ENCODE measurements around the gene HK1. TPM values are rescaled to one million over a fixed set of nuclear protein-coding genes. Genes with fewer than 3 reads are reported as not detected.

HK1 gene
- total RNA-seq, 4 donors from 2014 or later, result 12.5 to 47.0 (median 12.6) TPM

DNA sequence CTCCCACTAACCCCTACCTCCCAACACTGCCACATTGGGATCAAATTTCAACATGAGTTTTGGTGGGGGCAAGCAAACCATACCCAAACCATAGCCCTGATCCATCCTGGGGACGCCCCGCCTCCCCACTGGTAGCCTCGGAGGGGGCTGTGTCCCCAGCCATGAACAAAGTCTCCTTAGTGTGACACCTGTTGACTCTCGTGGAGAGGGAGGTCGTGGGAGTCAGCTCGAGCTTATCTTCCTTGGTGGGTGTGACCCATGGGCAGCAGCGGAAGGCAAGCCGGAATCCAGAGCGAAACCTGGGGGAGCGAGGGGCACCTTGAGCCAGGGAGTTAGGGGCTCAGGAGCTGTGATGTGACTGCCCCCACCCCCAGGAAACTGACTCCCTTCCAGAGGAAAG, 126.5 kb downstream of the HK1 start:
- no peak overlapping the region for H3K27ac ChIP-seq
- no peak for DNase-seq
- TF ChIP-seq CTCF (IDR thresholded peaks at IDR 0.05) (no peak), POLR2A (IDR thresholded peaks at IDR 0.05) (no peak)
- H3K4me3 ChIP-seq, result no peak overlapping the region
- H3K9me3 ChIP-seq, result no peaks in the 10 kb centered on the region
- H3K36me3 ChIP-seq, result peaks cover 0 to 15% (median 0%) of the 10 kb centered on the region in 3 donors
- H3K27me3 ChIP-seq, result no peaks in the 10 kb centered on the region
- H3K4me1 ChIP-seq, result peaks cover 0 to 22% (median 2%) of the 10 kb centered on the region in 4 donors

DNA sequence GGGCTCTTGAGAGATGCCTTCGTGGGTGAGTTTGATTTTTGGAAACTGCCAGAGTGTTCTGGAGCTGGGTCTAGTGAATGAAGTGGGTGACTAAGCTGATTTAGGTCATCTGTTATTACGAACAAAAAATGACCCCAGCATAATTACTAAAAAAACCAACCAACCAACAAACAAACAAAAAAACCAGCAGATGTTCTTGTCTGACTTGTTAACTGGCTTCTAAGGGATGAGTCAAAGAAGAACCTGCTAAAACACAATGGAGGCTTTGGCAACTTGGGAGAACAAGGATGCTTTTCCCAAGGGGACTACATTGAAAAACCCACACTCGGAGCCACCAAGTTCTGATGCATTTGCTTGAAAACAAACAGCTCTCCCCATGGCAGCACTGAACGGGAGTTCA, 126.9 kb downstream of the HK1 start:
- Histone ChIP-seq H3K4me3 (no peak overlapping the region), H3K27ac (no peak overlapping the region), H3K27me3 (no peaks in the 10 kb centered on the region), H3K4me1 (peaks cover 0 to 22% (median 2%) of the 10 kb centered on the region in 4 donors), H3K36me3 (peaks cover 0 to 15% (median 0%) of the 10 kb centered on the region in 3 donors), H3K9me3 (no peaks in the 10 kb centered on the region)
- no peak for DNase-seq
- no peak for TF ChIP-seq POLR2A (IDR thresholded peaks at IDR 0.05)
- TF ChIP-seq CTCF (IDR thresholded peaks at IDR 0.05), result no peak

GRCh38 chr10:69406302-69406811, 128.1 kb downstream of the HK1 start:
- DNase-seq, result no peak
- Histone ChIP-seq H3K4me3 (no peak overlapping the region), H3K9me3 (no peaks in the 10 kb centered on the region), H3K27ac (peak overlapping the region in 1 of 4 donors; percentile 49), H3K4me1 (peaks cover 0 to 22% (median 2%) of the 10 kb centered on the region in 4 donors), H3K27me3 (no peaks in the 10 kb centered on the region), H3K36me3 (peaks cover 0 to 5% (median 0%) of the 10 kb centered on the region in 3 donors)
- no peak for TF ChIP-seq POLR2A (IDR thresholded peaks at IDR 0.05)
- no peak for TF ChIP-seq CTCF (IDR thresholded peaks at IDR 0.05)

- H3K4me1 ChIP-seq, result peaks cover 0 to 22% (median 2%) of the 10 kb centered on the region in 4 donors
- H3K4me3 ChIP-seq, result no peak overlapping the region
- no peaks in the 10 kb centered on the region for H3K9me3 ChIP-seq
- H3K36me3 ChIP-seq, result no peaks in the 10 kb centered on the region
- TF ChIP-seq POLR2A (IDR thresholded peaks at IDR 0.05) (no peak), CTCF (IDR thresholded peaks at IDR 0.05) (no peak)
- peak overlapping the region in 1 of 4 donors; percentile 49 for H3K27ac ChIP-seq
- H3K27me3 ChIP-seq, result no peaks in the 10 kb centered on the region
- DNase-seq, result no peak
Observed at GRCh38 chr10:69406816-69407580, 128.7 kb downstream of the HK1 start.

DNA sequence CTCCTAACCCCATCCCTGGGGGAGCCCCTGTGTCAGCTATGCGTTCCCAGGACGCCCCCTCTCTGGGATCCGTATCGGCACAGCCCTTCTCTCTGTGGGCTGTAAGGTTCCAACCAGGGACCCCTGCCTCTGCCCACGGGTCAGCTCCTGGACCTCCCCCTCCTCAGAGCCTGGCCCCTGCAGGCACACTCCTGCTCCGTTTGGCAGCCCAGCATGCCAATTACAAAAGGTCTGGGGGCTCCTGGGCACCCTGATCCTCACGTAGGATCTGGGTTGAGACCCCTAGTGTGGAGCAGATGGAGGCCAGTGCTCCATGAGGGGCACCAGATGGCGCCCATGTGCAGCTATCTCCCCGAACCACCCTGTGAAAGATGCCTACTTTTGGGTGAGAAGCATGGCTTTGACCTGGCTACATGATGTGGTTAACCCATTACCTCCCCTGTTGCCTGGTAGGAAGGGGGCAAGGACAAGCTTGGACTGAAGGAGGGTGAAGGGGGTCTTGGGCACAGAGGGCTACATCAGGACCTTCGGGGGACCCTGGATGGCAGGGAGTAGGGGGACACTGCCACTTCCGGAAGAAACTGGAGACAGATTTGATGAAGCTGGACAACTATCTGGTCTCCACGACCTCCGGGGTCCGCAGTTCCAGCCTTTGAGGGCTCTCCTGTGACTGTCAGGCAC, 129.5 kb downstream of the HK1 start:
- DNase-seq, result peak in 2 of 3 donors; percentile 34 to 67
- Histone ChIP-seq H3K27me3 (no peaks in the 10 kb centered on the region), H3K4me3 (peak overlapping the region in 2 of 4 donors; percentile 4 to 22), H3K4me1 (peaks cover 0 to 22% (median 2%) of the 10 kb centered on the region in 4 donors), H3K36me3 (no peaks in the 10 kb centered on the region), H3K27ac (peak overlapping the region in 2 of 4 donors; percentile 69 to 82), H3K9me3 (no peaks in the 10 kb centered on the region)
- TF ChIP-seq POLR2A (IDR thresholded peaks at IDR 0.05) (no peak), CTCF (IDR thresholded peaks at IDR 0.05) (peak in 4 of 6 experiments; percentile 20 to 52 (median 30))
